Uterus (tissue), 4 donors: Measurements from ENCODE around the gene EME2. TPM values are rescaled to one million over a fixed set of nuclear protein-coding genes. Genes with fewer than 3 reads are reported as not detected.

Experiments used
- DNase-seq, 2 donors: peaks; one replicate each; pipeline ENCODE4 v3.0.0-alpha.2; 2019 to 2020
- H3K27ac ChIP-seq, 2 donors: fragments of 200-600 bp; sonication (generic); 1 replicate in 1 of 2; 2 replicates in 1 of 2; pipeline ENCODE4 v1.5.1; 2016 to 2018
- H3K27me3 ChIP-seq, 2 donors: fragments of 200-600 bp; sonication (generic); one replicate each; pipeline ENCODE4 v1.5.1; 2018 to 2019; ENCODE audit warnings: control low read depth in 1 of 2
- H3K36me3 ChIP-seq, 2 donors: fragments of 200-600 bp; sonication (generic); one replicate each; pipeline ENCODE4 v1.5.1; 2019; ENCODE audit warnings: control low read depth in 1 of 2
- H3K4me1 ChIP-seq, 2 donors: fragments of 200-600 bp; sonication (generic); one replicate each; pipeline ENCODE4 v1.5.1; 2018 to 2019; ENCODE audit warnings: control low read depth in 1 of 2
- H3K4me3 ChIP-seq, 2 donors: fragments of 200-600 bp; sonication (generic); 1 replicate in 1 of 2; 2 replicates in 1 of 2; pipeline ENCODE4 v1.5.1; 2018 to 2019; ENCODE audit warnings: mild to moderate bottlenecking in 1 of 2
- H3K9me3 ChIP-seq, 2 donors: fragments of 200-600 bp; sonication (generic); one replicate each; pipeline ENCODE4 v1.5.1; 2019; ENCODE audit warnings: control low read depth in 1 of 2
- POLR2A ChIP-seq, 2 donors: fragments of 450-650 bp; IDR thresholded peaks; one replicate each; pipeline ENCODE4 v1.6.1; 2016; ENCODE audit warnings: antibody characterized with exemption in 2 of 2, mild to moderate bottlenecking in 1 of 2, moderate library complexity in 1 of 2
- intact Hi-C: fragments of 100-400 bp; cut with DNase I; formaldehyde crosslinking; loops from one replicate; pipeline ENCODE4 v1.15.1; 2023; ENCODE audit warnings: low total_unique reads
- total RNA-seq, 4 donors: library from RNA; depleted of rRNA in 3 of 4; stranded (reverse); fragments of >200 nt in 3 of 4; gene quantifications; one replicate each; pipeline versions ENCODE4 v1.1.0 to v1.2.4, GENCODE V29; 2014 to 2023
- TF ChIP-seq, protein P1 (sequence below), 4 experiments: fragments of 200-600 bp in 2 of 4; fragments of 450-650 bp in 2 of 4; sonication (generic) in 2 of 4; IDR thresholded peaks; one replicate each; pipeline ENCODE4 v1.5.1; 2016 to 2019; ENCODE audit warnings: antibody characterized with exemption in 4 of 4, mild to moderate bottlenecking in 2 of 4, moderate library complexity in 1 of 4
- donor health status: DM: yes; HTN: yes; CAD: no.

EME2 gene
- total RNA-seq, 4 donors from 2014 or later: 2.6 to 28.2 (median 8.0) TPM

DNA sequence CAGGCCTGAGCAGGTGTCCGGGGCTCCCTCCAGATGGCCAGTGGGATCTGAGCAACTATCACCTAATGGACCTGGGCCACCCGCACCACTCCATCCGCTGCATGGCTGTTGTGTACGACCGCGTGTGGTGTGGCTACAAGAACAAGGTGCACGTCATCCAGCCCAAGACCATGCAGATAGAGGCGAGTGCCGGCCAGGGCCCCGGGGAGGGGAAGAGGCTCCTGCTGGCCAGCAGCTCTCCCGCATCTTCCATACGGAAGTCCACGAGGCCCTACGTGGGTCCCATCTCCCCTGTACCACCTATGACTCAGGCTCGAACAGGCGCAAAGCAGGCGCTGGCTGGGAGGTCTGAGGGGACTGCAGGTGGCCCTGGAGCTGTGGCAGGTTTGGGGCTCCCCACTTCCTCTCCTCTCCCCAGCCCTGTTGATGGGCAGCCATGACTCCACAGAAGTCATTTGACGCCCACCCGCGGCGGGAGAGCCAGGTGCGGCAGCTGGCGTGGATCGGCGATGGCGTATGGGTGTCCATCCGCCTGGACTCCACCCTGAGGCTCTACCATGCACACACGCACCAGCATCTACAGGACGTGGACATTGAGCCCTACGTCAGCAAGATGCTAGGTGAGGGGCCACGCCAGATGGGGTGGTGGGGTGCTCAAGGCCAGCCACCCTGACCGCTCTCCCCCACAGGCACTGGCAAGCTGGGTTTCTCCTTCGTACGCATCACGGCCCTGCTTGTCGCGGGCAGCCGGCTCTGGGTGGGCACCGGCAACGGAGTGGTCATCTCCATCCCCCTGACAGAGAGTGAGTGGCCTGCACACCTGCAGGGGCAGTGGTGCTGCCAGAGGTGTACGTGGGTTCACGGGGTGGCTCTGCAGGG, 5.3 kb upstream of the EME2 start:
- Histone ChIP-seq H3K36me3 (no peaks in the 10 kb centered on the region), H3K27ac (no peak overlapping the region), H3K27me3 (no peaks in the 10 kb centered on the region), H3K4me1 (peaks cover 0 to 20% of the 10 kb centered on the region in 2 donors), H3K4me3 (no peak overlapping the region), H3K9me3 (no peaks in the 10 kb centered on the region)
- no peak for DNase-seq
- intact Hi-C loops: no loop called here
- TF ChIP-seq, protein P1, sequence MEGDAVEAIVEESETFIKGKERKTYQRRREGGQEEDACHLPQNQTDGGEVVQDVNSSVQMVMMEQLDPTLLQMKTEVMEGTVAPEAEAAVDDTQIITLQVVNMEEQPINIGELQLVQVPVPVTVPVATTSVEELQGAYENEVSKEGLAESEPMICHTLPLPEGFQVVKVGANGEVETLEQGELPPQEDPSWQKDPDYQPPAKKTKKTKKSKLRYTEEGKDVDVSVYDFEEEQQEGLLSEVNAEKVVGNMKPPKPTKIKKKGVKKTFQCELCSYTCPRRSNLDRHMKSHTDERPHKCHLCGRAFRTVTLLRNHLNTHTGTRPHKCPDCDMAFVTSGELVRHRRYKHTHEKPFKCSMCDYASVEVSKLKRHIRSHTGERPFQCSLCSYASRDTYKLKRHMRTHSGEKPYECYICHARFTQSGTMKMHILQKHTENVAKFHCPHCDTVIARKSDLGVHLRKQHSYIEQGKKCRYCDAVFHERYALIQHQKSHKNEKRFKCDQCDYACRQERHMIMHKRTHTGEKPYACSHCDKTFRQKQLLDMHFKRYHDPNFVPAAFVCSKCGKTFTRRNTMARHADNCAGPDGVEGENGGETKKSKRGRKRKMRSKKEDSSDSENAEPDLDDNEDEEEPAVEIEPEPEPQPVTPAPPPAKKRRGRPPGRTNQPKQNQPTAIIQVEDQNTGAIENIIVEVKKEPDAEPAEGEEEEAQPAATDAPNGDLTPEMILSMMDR (IDR thresholded peaks at IDR 0.05): no peak
- no peak for TF ChIP-seq POLR2A (IDR thresholded peaks at IDR 0.05)

DNA sequence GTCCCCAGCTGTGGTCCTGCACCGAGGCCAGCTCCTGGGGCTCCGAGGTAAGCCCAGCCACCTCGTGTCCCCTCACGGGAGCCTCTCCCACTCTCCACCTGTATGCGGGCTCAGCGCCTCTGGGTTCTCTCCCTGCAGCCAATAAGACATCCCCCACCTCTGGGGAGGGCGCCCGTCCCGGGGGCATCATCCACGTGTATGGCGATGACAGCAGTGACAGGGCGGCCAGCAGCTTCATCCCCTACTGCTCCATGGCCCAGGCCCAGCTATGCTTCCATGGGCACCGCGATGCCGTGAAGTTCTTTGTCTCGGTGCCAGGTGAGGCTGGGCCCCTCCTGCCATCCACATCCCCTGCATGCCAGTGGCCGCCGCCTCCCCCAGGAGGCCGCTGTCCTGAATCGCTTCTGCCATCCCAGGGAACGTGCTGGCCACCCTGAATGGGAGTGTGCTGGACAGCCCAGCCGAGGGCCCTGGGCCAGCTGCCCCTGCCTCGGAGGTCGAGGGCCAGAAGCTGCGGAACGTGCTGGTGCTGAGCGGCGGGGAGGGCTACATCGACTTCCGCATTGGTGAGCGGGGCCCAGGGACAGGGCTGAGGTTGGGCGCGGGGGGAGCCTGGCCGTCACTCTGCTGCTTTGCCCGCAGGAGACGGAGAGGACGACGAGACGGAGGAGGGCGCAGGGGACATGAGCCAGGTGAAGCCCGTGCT, 4.4 kb upstream of the EME2 start:
- H3K4me1 ChIP-seq: peaks cover 0 to 22% of the 10 kb centered on the region in 2 donors
- TF ChIP-seq, protein P1 (IDR thresholded peaks at IDR 0.05): no peak
- no peak for TF ChIP-seq POLR2A (IDR thresholded peaks at IDR 0.05)
- H3K36me3 ChIP-seq: no peaks in the 10 kb centered on the region
- no peak overlapping the region for H3K4me3 ChIP-seq
- H3K9me3 ChIP-seq: no peaks in the 10 kb centered on the region
- intact Hi-C loops: no loop called here
- H3K27ac ChIP-seq: no peak overlapping the region
- DNase-seq: no peak
- no peaks in the 10 kb centered on the region for H3K27me3 ChIP-seq

DNA sequence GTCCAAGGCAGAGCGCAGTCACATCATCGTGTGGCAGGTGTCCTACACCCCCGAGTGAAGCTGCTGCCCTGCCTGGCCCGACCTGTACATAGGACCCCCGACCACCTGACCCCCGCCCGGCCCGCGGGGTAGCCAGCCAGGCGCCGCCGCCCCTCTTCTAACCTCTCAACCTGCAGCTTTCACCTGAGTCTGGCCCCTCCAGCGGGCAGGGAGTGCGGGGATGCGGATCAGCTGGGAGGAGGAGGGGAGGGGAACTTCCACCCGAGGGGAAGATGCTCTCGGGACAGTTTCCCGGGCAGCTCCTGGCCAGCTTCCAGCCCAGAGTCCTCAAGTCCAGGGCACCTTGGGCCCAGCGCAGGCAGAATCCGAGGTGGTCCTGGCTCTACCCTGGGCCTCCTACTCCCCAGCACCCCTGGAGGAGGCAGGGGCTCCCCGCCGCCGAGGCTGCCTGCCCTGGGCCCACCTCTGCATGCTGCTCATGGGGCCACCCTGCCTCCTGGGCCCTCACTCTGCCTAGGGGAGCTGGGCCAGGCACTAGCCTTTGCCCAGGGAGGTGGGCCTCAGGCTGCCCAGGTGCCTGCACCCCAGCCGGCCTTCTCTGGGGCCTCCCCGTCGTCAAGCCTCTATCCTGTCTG, 3.7 kb upstream of the EME2 start:
- DNase-seq: no peak
- intact Hi-C loops: no loop called here
- Histone ChIP-seq H3K4me1 (peaks cover 0 to 27% of the 10 kb centered on the region in 2 donors), H3K27me3 (no peaks in the 10 kb centered on the region), H3K36me3 (no peaks in the 10 kb centered on the region), H3K9me3 (no peaks in the 10 kb centered on the region), H3K27ac (no peak overlapping the region), H3K4me3 (no peak overlapping the region)
- TF ChIP-seq, protein P1 (IDR thresholded peaks at IDR 0.05): no peak
- no peak for TF ChIP-seq POLR2A (IDR thresholded peaks at IDR 0.05)

DNA sequence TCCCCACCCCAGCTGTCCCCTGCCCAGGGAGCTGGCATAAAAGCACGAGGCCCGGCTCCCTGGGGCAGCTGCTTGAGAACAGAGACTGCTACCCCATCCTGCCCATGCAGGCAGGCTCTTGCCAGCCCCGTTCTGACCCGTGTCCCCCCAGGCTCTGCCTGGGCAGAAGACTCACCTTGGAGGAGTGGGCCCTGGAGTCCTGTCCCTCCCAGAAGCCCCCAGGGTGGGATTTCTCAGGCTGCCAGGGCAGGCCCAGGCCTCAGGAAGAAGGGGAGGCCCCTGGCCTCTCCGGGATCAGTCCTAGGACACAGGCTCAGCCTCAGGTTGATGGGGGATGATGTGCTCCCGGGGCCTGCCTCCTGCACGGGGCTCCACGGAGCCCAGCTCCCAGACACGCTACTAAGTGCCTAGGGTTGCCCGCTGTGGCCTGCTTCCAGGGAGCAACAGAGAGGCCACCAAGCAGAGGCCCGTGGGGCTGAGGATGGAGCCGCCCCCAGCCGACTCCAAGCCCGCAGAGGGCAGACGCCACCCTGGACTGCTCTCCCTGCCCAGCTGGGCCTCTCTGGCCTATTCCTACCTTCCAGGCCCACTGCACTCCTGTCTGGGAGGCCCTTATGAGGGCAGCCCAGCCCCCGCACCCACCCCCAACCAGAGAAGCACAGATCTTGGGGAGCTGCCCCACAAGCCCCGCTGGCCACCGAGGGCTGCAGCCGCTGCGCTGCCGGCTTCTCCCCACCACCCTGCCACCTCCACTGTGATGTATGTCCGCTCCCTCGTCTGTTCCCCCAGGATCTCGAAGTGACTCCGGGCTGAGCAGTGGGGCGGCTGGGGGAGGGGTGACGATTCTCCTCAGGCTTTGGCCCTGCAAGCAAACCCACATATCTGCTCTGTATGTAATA, 3.0 kb upstream of the EME2 start:
- Histone ChIP-seq H3K4me1 (peaks cover 0 to 33% of the 10 kb centered on the region in 2 donors), H3K4me3 (peak overlapping the region; percentile 56 to 87), H3K36me3 (no peaks in the 10 kb centered on the region), H3K9me3 (no peaks in the 10 kb centered on the region), H3K27me3 (no peaks in the 10 kb centered on the region), H3K27ac (peak overlapping the region; percentile 74 to 87)
- TF ChIP-seq, protein P1 (IDR thresholded peaks at IDR 0.05): no peak
- TF ChIP-seq POLR2A (IDR thresholded peaks at IDR 0.05): no peak
- DNase-seq: no peak
- intact Hi-C loops: no loop called here
